ENCODE measurements around the gene STK32C. TPM values are rescaled to one million over a fixed set of nuclear protein-coding genes. Genes with fewer than 3 reads are reported as not detected.

Gene STK32C
- total RNA-seq, 2 donors from 2014 or later: 2.6 to 3.7 TPM

GRCh38 chr10:132158823-132159222 is 148.9 kb downstream of the STK32C start:
- Histone ChIP-seq H3K4me1 (peaks cover 0 to 21% of the 10 kb centered on the region in 2 donors), H3K4me3 (no peak overlapping the region), H3K36me3 (no peaks in the 10 kb centered on the region), H3K27ac (no peak overlapping the region), H3K27me3 (no peaks in the 10 kb centered on the region), H3K9me3 (no peaks in the 10 kb centered on the region)
- DNase-seq (ENCODE audit: low spot score): no peak
- no peak for TF ChIP-seq CTCF (IDR thresholded peaks at IDR 0.05)

GRCh38 chr10:132158122-132158741 is 149.5 kb downstream of the STK32C start:
- Histone ChIP-seq H3K4me1 (peaks cover 0 to 15% of the 10 kb centered on the region in 2 donors), H3K27me3 (no peaks in the 10 kb centered on the region), H3K4me3 (no peak overlapping the region), H3K9me3 (no peaks in the 10 kb centered on the region), H3K27ac (no peak overlapping the region), H3K36me3 (no peaks in the 10 kb centered on the region)
- no peak for TF ChIP-seq CTCF (IDR thresholded peaks at IDR 0.05)
- no peak for DNase-seq (ENCODE audit: low spot score)

Other genes starting within 250 kb of the STK32C start
- gene JAKMIP3, start 242.0 kb downstream of the STK32C start, total RNA-seq: under 1 TPM; 0.20 to 0.44 TPM
- gene DPYSL4, start 121.0 kb downstream of the STK32C start, total RNA-seq: 1 to 10 TPM; 3.4 to 4.1 TPM
- 1 to 10 TPM; 2.6 to 4.6 TPM for gene LRRC27, start 24.2 kb upstream of the STK32C start, total RNA-seq
- gene PWWP2B, start 89.2 kb upstream of the STK32C start, total RNA-seq: 1 to 10 TPM; 7.7 to 8.1 TPM
- 100 to 1,000 TPM; 116 to 143 TPM for gene INPP5A, start 229.8 kb upstream of the STK32C start, total RNA-seq